DND-41 (cell line): Measurements from ENCODE around the gene CPLANE2.

ENCODE experiments used
- EZH2 ChIP-seq: IDR thresholded peaks from 3 replicates; pipeline ENCODE4 v1.6.1; 2012; ENCODE audit warnings: borderline replicate concordance, low read depth, mild to moderate bottlenecking, moderate library complexity, low read length, inconsistent platforms; ENCODE audit not compliant: severe bottlenecking
- TF ChIP-seq, protein P1 (sequence below): IDR thresholded peaks from 2 replicates; pipeline ENCODE4 v1.5.1; 2012; ENCODE audit warnings: borderline replicate concordance, low read length, moderate library complexity, mild to moderate bottlenecking; ENCODE audit not compliant: poor library complexity, severe bottlenecking; ENCODE audit errors: extremely low read depth

DNA sequence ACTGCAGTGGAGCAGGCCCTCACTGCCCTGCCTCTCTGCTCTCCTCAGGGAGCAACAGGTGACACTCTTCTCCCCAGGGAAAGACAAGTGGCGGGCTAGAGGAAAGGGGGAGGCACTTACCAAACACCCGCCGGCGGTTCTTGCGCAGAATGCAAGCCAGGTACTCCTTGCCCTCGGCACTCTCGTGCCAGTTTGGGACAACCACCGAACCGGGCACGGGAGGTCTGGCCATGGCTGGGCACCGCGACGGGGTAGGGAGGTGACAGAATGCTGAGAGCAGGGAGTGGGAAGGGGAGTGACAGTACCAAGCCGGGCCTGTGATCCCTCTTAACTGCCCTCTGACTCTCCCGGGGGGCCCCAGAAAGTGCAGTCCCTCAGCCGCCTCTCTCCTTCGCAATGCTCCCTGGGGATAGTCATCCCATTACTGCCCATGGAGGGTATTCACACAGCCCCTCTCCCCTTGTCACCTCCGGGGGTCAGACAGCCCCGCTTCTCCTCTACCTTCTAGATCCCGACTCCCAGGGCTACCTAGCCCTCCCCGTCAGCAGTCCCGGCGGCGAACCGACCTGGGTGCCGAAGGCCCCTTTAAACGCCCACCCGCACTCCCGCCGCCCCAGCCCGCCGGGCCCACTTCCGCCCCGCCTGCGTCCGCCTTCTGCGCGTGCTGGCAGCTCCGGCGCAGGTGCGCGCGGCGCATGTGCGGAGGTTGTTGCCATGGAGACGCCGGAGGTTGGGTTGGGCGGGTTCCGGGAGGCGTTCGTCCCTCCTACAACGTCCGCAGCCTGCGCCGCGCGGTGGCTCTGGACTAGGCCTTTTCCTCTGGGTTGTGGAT lies at the start of gene CPLANE2:
- TF ChIP-seq, protein P1, sequence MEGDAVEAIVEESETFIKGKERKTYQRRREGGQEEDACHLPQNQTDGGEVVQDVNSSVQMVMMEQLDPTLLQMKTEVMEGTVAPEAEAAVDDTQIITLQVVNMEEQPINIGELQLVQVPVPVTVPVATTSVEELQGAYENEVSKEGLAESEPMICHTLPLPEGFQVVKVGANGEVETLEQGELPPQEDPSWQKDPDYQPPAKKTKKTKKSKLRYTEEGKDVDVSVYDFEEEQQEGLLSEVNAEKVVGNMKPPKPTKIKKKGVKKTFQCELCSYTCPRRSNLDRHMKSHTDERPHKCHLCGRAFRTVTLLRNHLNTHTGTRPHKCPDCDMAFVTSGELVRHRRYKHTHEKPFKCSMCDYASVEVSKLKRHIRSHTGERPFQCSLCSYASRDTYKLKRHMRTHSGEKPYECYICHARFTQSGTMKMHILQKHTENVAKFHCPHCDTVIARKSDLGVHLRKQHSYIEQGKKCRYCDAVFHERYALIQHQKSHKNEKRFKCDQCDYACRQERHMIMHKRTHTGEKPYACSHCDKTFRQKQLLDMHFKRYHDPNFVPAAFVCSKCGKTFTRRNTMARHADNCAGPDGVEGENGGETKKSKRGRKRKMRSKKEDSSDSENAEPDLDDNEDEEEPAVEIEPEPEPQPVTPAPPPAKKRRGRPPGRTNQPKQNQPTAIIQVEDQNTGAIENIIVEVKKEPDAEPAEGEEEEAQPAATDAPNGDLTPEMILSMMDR = no peak
- TF ChIP-seq EZH2 = no peak
